ENCODE measurements around the gene DLX6. TPM values are rescaled to one million over a fixed set of nuclear protein-coding genes. Genes with fewer than 3 reads are reported as not detected.

Gene DLX6
- total and polyA plus RNA-seq, 2 experiments from 2014 or later: not detected

- Histone ChIP-seq H4K20me1 (replicated peaks; ENCODE audit: insufficient read depth) (peaks cover 38% of the 10 kb centered on the region), H3K4me1 (ENCODE audit: insufficient read depth) (peaks cover 79% of the 10 kb centered on the region), H3K27ac (ENCODE audit: low read depth) (no peak overlapping the region), H3K36me3 (ENCODE audit: insufficient read depth) (no peaks in the 10 kb centered on the region), H3K27me3 (ENCODE audit: insufficient read depth) (peaks cover 99% of the 10 kb centered on the region), H3F3A (replicated peaks; ENCODE audit: low read depth) (peaks cover 50% of the 10 kb centered on the region), H2AFZ (no peak overlapping the region), H3K4me3 (peak overlapping the region; percentile 35), H3K9me2 (ENCODE audit: insufficient read depth) (no peaks in the 10 kb centered on the region), H3K4me2 (peak overlapping the region; percentile 72), H3K79me2 (replicated peaks; ENCODE audit: insufficient read depth) (no peaks in the 10 kb centered on the region)
- H3K9me3 Mint-ChIP-seq: peaks cover 8% of the 10 kb centered on the region; the same call in 1 of the 3 replicates
- no peaks in the 10 kb centered on the region for H3K36me3 Mint-ChIP-seq (ENCODE audit: low read depth)
- DNase-seq (ENCODE audit: low spot score) (peak; percentile 35), ATAC-seq (no peak)
- peak overlapping the region; percentile 28; the same call in 1 of the 3 replicates for H3K4me3 Mint-ChIP-seq
- H3K27ac Mint-ChIP-seq: no peak overlapping the region
- no peak for TF ChIP-seq NANOG (IDR thresholded peaks at IDR 0.05; ENCODE audit: borderline replicate concordance)
- peak; percentile 55 for TF ChIP-seq EZH2 (IDR thresholded peaks at IDR 0.05; ENCODE audit: low read depth, unreplicated experiment)
- H3K27me3 Mint-ChIP-seq (ENCODE audit: insufficient read depth, low read depth, poor library complexity): peaks cover 98% of the 10 kb centered on the region
- H3K4me1 Mint-ChIP-seq: peaks cover 59% of the 10 kb centered on the region
Measured at GRCh38 chr7:97002555-97003261, 2.6 kb upstream of the DLX6 start.

- no peak for ATAC-seq
- DNase-seq (ENCODE audit: low spot score): peak; percentile 44
Measured at GRCh38 chr7:97003262-97004246, 1.8 kb upstream of the DLX6 start.

More at GRCh38 chr7:97003262-97004246, 1.8 kb upstream of the DLX6 start:
- H2AFZ ChIP-seq: no peak overlapping the region
- H3K4me2 ChIP-seq: peak overlapping the region; percentile 72
- no peak overlapping the region for H3K27ac ChIP-seq (ENCODE audit: low read depth)
- H3K9me2 ChIP-seq (ENCODE audit: insufficient read depth): no peaks in the 10 kb centered on the region
- no peaks in the 10 kb centered on the region for H3K36me3 ChIP-seq (ENCODE audit: insufficient read depth)
- no peak overlapping the region for H3K27ac Mint-ChIP-seq
- peaks cover 55% of the 10 kb centered on the region for H3F3A ChIP-seq (replicated peaks; ENCODE audit: low read depth)
- no peak for TF ChIP-seq CTCF (conservative IDR thresholded peaks at IDR 0.05; ENCODE audit: low read depth in 2 of 2)
- TF ChIP-seq EZH2 (IDR thresholded peaks at IDR 0.05; ENCODE audit: low read depth, unreplicated experiment): peak; percentile 99
- TF ChIP-seq EZH2phosphoT487 (IDR thresholded peaks at IDR 0.05; ENCODE audit: unreplicated experiment): peak; percentile 57
- H3K79me2 ChIP-seq (replicated peaks; ENCODE audit: insufficient read depth): no peaks in the 10 kb centered on the region
- H3K36me3 Mint-ChIP-seq (ENCODE audit: low read depth): no peaks in the 10 kb centered on the region
- H3K4me3 ChIP-seq: peak overlapping the region; percentile 35; the same call in 1 of the 2 replicates
- peaks cover 53% of the 10 kb centered on the region for H3K4me1 Mint-ChIP-seq
- peaks cover 99% of the 10 kb centered on the region for H3K27me3 ChIP-seq (ENCODE audit: insufficient read depth)
- peaks cover 75% of the 10 kb centered on the region for H3K4me1 ChIP-seq (ENCODE audit: insufficient read depth)
- peaks cover 8% of the 10 kb centered on the region; the same call in 1 of the 3 replicates for H3K9me3 Mint-ChIP-seq
- H3K27me3 Mint-ChIP-seq (ENCODE audit: insufficient read depth, low read depth, poor library complexity): peaks cover 98% of the 10 kb centered on the region
- H3K4me3 Mint-ChIP-seq: peak overlapping the region; percentile 25; the same call in 1 of the 3 replicates
- H4K20me1 ChIP-seq (replicated peaks; ENCODE audit: insufficient read depth): peaks cover 39% of the 10 kb centered on the region

Data from GM23338 (cell line).